NT2/D1 (cell line): ENCODE measurements around the gene CHN1.

Source experiments
- SUZ12 ChIP-seq: IDR thresholded peaks from 2 replicates; pipeline ENCODE4 v1.6.1; 2011; ENCODE audit not compliant: insufficient read length, insufficient read depth; ENCODE audit errors: extremely low read depth
- YY1 ChIP-seq: IDR thresholded peaks from 2 replicates; pipeline ENCODE4 v1.6.1; 2011; ENCODE audit not compliant: insufficient read length, insufficient read depth
- ZNF274 ChIP-seq: IDR thresholded peaks from 2 replicates; pipeline ENCODE4 v1.6.1; 2011; ENCODE audit warnings: mild to moderate bottlenecking, low read depth, low read length

GRCh38 chr2:174888146-174888545 lies 117.0 kb downstream of the CHN1 start:
- TF ChIP-seq YY1 (no peak), ZNF274 (no peak), SUZ12 (no peak)
